ENCODE measurements around the gene VCAM1.

Gene VCAM1

GRCh38 chr1:100724281-100724680 lies 4.7 kb downstream of the VCAM1 start:
- DNase-seq: no peak

GRCh38 chr1:100730130-100730529 lies 10.6 kb downstream of the VCAM1 start:
- DNase-seq: no peak

- DNase-seq: no peak
These were observed 11.8 kb downstream of the VCAM1 start for GRCh38 chr1:100731309-100731708.

GRCh38 chr1:100731758-100732157 lies 12.2 kb downstream of the VCAM1 start:
- no peak for DNase-seq

- no peak for DNase-seq
These were observed 15.1 kb downstream of the VCAM1 start for GRCh38 chr1:100734676-100735075.

GRCh38 chr1:100735244-100735643 lies 15.7 kb downstream of the VCAM1 start:
- DNase-seq: no peak

GRCh38 chr1:100736324-100736723 lies 16.8 kb downstream of the VCAM1 start:
- DNase-seq: no peak

GRCh38 chr1:100736746-100737145 lies 17.2 kb downstream of the VCAM1 start:
- no peak for DNase-seq

- DNase-seq: no peak
These were observed 27.0 kb downstream of the VCAM1 start for GRCh38 chr1:100746542-100746932.

- DNase-seq: no peak
These were observed 28.2 kb downstream of the VCAM1 start for GRCh38 chr1:100747771-100748170.

- DNase-seq: no peak
These were observed 30.7 kb downstream of the VCAM1 start for GRCh38 chr1:100750005-100750885.

GRCh38 chr1:100752791-100753190 lies 33.2 kb downstream of the VCAM1 start:
- DNase-seq: no peak

- no peak for DNase-seq
These were observed 38.4 kb downstream of the VCAM1 start for GRCh38 chr1:100757946-100758345.

GRCh38 chr1:100759188-100759587 lies 39.6 kb downstream of the VCAM1 start:
- DNase-seq: no peak

GRCh38 chr1:100760511-100760910 lies 41.0 kb downstream of the VCAM1 start:
- DNase-seq: no peak

- DNase-seq: no peak
These were observed 42.9 kb downstream of the VCAM1 start for GRCh38 chr1:100762461-100762860.

GRCh38 chr1:100767176-100767890 lies 47.8 kb downstream of the VCAM1 start:
- no peak for DNase-seq

- no peak for DNase-seq
These were observed 49.8 kb downstream of the VCAM1 start for GRCh38 chr1:100769323-100769722.

GRCh38 chr1:100769906-100770646 lies 50.5 kb downstream of the VCAM1 start:
- no peak for DNase-seq

- no peak for DNase-seq
These were observed 53.9 kb downstream of the VCAM1 start for GRCh38 chr1:100773444-100773843.

- DNase-seq: no peak
These were observed 54.8 kb downstream of the VCAM1 start for GRCh38 chr1:100774370-100774769.

- no peak for DNase-seq
These were observed 55.9 kb downstream of the VCAM1 start for GRCh38 chr1:100775483-100775882.

GRCh38 chr1:100778748-100779147 lies 59.2 kb downstream of the VCAM1 start:
- DNase-seq: no peak

- no peak for DNase-seq
These were observed 61.3 kb downstream of the VCAM1 start for GRCh38 chr1:100780814-100781213.
